Measurements from ENCODE around the gene SYT8.

The SYT8 gene

DNA sequence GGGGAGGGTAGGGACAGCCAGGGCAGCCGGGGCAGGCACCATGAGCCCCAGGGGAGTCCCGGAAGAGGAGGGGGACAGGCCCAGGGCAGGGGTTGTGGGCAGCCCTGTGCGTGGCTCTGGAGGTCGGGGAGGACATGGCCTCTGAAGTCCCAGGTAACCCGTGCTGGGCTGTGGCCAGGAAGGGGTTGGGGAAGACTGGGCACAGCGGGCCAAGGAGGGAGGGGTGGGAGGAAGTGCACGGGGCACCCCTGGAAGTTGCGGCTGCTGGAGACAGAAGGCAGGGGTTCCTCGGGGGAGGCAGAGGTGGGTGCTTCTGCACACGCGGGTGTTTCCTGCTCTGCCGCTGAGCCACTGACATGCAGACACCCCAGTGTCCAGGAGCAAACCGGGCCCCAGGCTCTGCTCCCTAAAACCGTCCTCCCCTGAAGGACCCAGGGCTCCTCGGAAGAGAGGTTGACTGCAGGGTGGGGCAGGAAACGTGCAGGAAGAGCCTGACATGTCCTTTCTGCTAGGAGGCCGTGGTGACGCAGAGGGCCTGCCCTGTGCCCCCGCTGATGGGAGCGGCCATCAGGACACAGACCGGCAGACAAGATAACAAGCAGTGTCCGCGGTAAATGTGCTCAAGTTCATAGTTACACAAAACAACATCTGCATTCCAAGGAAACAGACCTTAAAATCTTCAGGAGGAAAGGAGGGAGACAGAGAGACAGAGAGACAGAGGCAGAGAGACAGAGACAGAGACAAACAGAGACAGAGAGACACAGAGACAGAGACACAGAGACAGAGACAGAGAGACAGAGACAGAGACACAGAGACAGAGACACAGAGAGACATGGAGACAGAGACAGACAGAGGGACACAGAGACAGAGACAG, 9.7 kb downstream of the SYT8 start:
- in situ Hi-C loops (cut with MboI; ENCODE audit: low sequenced_read_pairs, unreplicated experiment): no loop called here

GRCh38 chr11:1845095-1845429, 10.3 kb downstream of the SYT8 start:
- no peak for DNase-seq (ENCODE audit: low spot score)
- in situ Hi-C loops (cut with MboI; ENCODE audit: low sequenced_read_pairs, unreplicated experiment): no loop called here
- TF ChIP-seq, protein P1, sequence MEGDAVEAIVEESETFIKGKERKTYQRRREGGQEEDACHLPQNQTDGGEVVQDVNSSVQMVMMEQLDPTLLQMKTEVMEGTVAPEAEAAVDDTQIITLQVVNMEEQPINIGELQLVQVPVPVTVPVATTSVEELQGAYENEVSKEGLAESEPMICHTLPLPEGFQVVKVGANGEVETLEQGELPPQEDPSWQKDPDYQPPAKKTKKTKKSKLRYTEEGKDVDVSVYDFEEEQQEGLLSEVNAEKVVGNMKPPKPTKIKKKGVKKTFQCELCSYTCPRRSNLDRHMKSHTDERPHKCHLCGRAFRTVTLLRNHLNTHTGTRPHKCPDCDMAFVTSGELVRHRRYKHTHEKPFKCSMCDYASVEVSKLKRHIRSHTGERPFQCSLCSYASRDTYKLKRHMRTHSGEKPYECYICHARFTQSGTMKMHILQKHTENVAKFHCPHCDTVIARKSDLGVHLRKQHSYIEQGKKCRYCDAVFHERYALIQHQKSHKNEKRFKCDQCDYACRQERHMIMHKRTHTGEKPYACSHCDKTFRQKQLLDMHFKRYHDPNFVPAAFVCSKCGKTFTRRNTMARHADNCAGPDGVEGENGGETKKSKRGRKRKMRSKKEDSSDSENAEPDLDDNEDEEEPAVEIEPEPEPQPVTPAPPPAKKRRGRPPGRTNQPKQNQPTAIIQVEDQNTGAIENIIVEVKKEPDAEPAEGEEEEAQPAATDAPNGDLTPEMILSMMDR (IDR thresholded peaks at IDR 0.05; ENCODE audit: borderline replicate concordance, control extremely low read depth, extremely low read depth, insufficient read depth, missing control alignments): no peak

More for the DNA sequence above, 9.7 kb downstream of the SYT8 start:
- TF ChIP-seq, protein P1 (IDR thresholded peaks at IDR 0.05; ENCODE audit: borderline replicate concordance, control extremely low read depth, extremely low read depth, insufficient read depth, missing control alignments): no peak
- DNase-seq (ENCODE audit: low spot score): no peak

- DNase-seq (ENCODE audit: low spot score): no peak
- TF ChIP-seq, protein P1 (IDR thresholded peaks at IDR 0.05; ENCODE audit: borderline replicate concordance, control extremely low read depth, extremely low read depth, insufficient read depth, missing control alignments): no peak
- in situ Hi-C loops (cut with MboI; ENCODE audit: low sequenced_read_pairs, unreplicated experiment): no loop called here
Observed at GRCh38 chr11:1845561-1846452, 11.0 kb downstream of the SYT8 start.

DNA sequence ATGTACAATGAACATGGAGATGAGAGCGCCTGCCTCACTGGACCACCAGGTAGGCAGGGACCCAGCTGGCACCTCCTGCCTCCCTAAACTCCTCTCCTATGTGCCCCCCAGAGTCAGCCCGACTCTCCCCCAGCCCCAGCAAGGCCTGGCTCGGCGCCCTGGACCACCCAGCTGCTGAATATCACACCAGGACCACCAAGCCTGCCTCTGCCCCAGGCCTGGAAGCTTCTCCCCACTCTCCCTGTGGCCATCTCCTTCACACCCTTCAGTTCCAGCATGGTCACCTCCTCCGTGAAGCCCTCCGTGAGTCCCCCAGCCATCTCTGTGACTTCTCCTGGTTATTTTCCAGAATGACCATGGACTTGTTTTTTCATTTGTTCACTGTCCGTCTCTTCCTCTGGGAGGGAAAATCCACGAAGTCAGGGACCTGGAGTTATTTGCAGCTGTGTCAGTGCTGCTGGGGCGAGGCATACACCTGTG, 11.7 kb downstream of the SYT8 start:
- TF ChIP-seq, protein P1 (IDR thresholded peaks at IDR 0.05; ENCODE audit: borderline replicate concordance, control extremely low read depth, extremely low read depth, insufficient read depth, missing control alignments): no peak
- DNase-seq (ENCODE audit: low spot score): no peak
- in situ Hi-C loops (cut with MboI; ENCODE audit: low sequenced_read_pairs, unreplicated experiment): no loop called here

- no peak for DNase-seq (ENCODE audit: low spot score)
- TF ChIP-seq, protein P1 (IDR thresholded peaks at IDR 0.05; ENCODE audit: borderline replicate concordance, control extremely low read depth, extremely low read depth, insufficient read depth, missing control alignments): no peak
- in situ Hi-C loops (cut with MboI; ENCODE audit: low sequenced_read_pairs, unreplicated experiment): no loop called here
Observed at GRCh38 chr11:1847006-1847735, 12.4 kb downstream of the SYT8 start.

Measured in GM13976 (cell line).